ENCODE data around the gene CNTN4. TPM values are rescaled to one million over a fixed set of nuclear protein-coding genes. Genes with fewer than 3 reads are reported as not detected.
"Not testable (repeated sequence)": the region's sequence is repeated elsewhere in the genome, so short reads cannot be mapped to it uniquely, and the experiment has no call there.

CNTN4 gene
- 100 to 1,000 TPM in 1 of 4 donors, 10 to 100 TPM in 3; 28.0 to 123 (median 36.4) TPM for polyA plus RNA-seq (ENCODE audit: insufficient read length in 4 of 4)

DNA sequence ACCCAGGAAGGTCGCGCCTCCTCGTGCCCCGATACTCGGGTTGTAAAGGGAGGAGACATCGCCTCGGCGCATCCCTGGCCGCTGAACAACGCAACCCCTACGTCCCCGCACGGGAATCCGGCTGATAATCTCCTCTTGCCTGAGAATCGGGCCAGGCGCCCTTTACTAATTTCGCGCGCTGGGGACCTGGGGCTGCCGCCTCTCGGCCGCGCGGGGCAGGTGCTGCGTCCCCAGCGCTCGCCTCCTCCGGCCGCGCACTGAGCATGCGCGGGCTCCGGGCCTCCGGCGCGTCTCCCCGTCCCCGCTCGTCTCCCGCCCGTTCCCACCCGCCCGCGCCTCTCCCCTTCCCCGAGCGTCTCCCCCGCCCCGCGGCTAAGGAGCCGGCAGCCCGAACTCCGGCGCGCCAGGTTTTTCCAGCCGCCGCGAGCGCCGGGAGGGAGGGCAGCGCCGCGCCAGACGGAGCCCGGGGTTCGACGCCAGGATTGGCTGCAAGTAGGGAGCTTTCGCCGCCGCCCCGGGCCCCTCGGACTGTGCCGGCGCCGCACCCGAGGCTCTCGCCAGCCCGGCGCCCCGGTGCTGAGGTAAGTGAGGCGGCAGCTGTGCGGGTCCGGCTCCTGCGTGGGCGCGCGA, at the start of gene CNTN4:
TSS of gene CNTN4 (plus strand) at position 469 of the 630 bp plus-strand sequence.
- DNase-seq (ENCODE audit: low read depth in 4 of 4, low spot score in 3 of 4) = peak; percentile 76 to 89 (median 84)

DNA sequence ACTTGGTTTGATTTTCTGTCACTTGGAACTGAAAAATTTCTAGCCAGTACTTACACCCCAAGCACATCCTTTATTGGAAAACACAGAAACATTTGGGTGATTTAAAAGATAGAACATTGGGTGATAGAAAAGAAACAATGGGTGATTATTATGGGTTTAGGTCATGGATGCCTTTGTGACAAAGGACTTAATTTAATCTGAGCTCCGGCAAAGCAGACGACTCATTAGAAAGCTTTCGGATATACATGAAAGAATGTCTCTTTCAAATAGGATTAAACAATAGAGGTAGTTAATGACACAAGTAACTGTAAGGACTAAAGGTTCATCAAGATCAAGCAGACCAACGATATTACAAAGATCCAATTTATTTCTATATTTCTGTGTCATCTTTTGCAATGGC, 37.3 kb upstream of the CNTN4 start:
- no peak for DNase-seq (ENCODE audit: low read depth in 4 of 4, low spot score in 3 of 4)

DNA sequence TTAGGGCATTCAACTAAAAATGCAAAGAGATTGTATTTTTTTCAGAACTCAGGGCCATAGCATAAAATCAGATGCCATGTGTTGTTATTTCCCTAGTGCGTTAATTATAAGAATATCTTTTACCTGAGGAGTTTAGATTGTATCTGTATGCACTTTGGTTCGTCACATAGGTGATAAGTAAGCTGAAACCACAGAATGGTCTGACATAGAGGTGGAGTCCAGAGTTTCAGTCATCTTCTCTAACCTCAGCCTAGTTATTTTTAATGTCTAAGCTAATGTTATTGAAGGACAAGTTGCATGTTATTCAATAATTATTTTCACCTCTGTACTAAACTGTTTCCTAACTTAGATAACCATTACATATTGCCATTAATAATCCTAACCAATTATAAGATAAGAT, 27.1 kb upstream of the CNTN4 start:
- DNase-seq (ENCODE audit: low read depth in 4 of 4, low spot score in 3 of 4) = no peak

DNA sequence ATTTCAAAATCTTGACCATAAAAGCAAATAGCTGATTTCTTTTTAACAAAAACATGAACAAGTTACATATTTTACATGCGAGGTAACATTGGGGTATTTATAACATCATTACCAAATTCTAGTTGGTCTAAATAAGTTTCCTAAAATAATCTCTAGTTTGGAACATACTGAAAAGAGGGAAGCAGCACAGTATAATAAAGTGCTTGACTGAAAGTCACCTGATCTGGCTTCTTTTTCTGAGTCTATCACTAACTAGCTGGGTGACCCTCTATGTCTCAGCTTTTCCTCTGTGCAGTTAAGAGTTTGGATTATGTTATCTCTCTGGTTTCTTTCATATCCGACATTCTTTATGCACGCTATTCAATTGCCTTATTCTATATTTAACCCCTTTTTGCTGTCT, 19.8 kb upstream of the CNTN4 start:
- DNase-seq (ENCODE audit: low read depth in 4 of 4, low spot score in 3 of 4) = no peak

DNA sequence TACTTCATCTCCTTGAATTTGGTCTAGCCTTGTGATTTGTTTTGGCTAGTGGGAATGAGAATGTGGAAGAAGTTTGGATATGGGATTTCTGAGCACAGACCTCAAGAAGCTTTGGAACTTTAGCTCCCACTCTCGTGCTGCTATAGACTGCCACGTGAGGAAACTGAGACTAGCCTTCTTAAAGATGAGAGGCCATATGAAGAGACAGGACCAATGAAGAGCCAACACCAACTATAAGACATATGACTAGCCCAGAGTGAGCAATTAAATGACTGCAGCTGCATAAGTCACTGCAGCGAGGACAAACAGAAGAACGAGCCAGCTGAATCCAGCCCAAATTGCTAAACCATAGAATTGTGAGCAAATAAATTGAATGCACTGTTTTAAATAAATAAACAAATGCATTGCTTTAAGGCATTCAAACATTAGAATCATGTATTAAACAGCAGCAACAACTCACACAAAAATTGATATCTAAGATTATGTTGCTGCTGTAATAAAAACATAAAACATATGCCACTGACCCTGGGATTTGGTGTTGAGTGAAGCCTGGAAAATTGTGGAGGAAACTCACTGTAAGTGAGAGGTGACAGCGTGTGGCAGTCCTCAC, 15.7 kb upstream of the CNTN4 start:
- no peak for DNase-seq (ENCODE audit: low read depth in 4 of 4, low spot score in 3 of 4)

DNA sequence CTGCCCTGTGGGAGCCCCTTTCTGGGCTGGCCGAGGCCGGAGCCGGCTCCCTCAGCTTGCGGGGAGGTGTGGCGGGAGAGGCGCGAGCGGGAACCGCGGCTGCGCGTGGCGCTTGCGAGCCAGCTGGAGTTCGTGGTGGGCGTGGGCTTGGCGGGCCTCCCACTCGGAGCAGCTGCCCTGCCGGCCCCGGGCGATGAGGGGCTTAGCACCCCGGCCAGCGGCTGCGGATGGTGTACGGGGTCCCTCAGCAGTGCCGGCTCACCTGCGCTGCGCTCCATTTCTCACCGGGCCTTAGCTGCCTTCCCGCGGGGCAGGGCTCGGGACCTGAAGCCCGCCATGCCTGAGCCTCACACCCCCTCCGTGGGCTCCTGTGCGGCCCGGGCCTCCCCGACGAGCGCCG, 15.1 kb upstream of the CNTN4 start:
- DNase-seq (ENCODE audit: low read depth in 4 of 4, low spot score in 3 of 4) = not testable (repeated sequence)

DNA sequence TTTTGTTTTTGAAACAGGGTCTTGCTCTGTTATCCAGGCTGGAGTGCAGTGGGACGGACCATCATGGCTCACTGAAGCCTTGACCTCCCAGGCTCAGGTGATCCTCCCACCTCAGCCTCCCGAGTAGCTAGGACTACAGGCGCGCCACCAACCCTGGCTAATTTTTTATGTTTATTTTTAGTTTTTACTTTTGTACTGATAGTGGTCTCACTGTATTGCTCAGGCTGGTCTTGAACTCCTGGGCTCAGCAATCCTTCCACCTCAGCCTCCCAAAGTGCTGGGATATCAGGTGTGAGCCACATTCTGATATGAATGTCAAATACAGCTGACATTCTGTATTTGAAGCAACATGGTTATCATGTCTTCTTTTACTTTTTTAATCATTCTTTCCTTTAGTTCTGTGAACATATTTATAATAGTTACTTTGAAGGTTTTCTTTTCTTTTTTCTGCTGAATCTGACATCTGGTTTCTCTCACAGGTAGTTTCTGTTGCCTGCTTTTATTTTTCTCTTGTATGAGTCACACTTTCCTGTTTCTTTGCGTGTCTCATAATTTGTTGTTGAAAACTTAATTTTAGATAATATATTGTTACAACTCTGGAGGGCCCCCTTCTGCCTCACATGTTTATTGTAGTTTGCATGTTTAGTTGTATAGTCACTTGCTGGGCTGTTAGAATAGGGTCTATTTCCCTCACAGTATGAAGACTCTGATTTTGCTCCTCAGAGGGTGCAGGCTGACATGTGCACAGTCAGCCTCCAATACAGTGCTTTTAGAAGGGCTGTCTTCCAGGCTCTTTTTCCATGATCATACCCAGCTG, 8.4 kb upstream of the CNTN4 start:
- DNase-seq (ENCODE audit: low read depth in 4 of 4, low spot score in 3 of 4) = no peak

DNA sequence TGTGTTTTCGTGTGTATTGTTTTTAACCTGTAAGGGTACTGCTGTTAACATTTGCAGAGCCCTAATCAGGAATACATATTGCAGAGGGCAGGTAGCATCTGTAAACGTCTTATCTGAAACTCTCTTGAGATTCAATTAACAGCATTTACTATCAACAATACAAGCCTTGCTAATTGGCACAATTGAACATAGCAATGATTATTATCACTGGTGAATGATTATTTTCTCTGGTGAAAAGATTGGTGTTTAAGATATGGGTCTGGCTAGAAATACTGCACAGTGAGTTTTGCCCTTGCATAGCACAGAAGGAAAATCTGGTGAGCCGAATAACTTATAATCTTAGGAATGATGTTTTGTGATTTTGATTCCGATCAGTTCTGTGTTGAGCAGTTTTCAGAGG, 5.9 kb upstream of the CNTN4 start:
- no peak for DNase-seq (ENCODE audit: low read depth in 4 of 4, low spot score in 3 of 4)

DNA sequence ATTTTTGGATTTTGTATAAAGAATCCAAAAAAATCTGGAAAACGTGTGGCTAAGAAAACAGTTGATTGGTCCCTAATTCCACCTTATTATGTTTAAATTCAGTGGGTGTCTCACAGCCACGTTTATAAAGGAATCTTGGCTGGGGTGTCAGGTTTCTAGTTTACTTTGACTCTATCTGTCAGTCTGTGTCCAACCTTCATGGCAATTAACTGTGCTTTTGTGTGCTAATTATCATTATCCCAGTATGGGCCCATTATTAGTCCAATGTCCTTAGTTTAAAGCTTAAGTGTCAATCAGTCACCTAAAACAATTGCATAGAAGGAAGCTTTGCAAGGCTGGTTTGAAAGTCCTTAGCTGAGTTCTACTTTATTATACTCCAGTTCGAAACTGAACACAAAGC, 3.7 kb upstream of the CNTN4 start:
- no peak for DNase-seq (ENCODE audit: low read depth in 4 of 4, low spot score in 3 of 4)

DNA sequence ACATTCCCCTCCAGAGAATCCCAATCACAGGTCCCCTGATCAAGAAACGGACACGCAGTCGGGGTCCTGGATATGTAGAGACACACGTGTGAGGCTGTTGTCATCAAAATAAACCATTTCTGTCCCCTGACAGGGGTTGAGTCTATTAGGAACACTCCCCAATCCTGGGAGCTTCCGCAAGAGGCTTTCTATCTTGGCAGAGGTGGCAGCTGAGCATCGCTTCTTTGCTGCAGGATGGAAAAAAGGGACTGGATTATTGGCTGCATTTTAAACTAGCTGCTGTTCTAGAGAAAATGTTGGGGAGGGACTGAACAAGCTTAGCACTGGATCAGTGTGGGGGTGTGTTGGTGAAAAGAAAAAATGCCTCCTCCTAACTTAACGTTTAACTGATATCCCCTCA, 2.5 kb upstream of the CNTN4 start:
- no peak for DNase-seq (ENCODE audit: low read depth in 4 of 4, low spot score in 3 of 4)

DNA sequence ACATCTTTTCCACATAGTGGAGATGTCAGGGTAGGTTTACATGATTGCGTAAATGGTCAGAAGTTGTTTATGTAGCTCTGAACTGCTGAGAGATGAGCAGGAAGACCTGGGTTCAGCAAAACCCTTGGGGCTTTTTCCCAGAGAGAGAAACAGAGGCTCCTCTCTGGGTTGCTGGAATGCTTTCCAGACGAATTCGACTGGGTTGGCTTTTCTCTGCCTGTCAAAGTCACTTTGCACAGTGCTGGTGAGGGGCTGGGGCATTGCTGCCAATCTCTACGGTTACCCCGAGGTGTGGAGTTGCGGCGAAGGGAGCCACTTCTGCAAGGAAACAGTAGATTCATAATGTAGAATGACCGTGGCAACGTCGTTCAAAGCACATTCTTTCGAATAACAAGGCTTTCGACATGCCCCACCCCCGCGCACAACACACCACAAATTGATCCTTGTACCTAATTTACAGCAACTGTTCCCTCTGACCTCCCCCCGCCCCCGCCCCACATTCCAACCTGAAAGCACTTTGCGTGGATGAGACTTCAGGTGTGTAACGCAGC, 950 bp upstream of the CNTN4 start:
- no peak for DNase-seq (ENCODE audit: low read depth in 4 of 4, low spot score in 3 of 4)

DNA sequence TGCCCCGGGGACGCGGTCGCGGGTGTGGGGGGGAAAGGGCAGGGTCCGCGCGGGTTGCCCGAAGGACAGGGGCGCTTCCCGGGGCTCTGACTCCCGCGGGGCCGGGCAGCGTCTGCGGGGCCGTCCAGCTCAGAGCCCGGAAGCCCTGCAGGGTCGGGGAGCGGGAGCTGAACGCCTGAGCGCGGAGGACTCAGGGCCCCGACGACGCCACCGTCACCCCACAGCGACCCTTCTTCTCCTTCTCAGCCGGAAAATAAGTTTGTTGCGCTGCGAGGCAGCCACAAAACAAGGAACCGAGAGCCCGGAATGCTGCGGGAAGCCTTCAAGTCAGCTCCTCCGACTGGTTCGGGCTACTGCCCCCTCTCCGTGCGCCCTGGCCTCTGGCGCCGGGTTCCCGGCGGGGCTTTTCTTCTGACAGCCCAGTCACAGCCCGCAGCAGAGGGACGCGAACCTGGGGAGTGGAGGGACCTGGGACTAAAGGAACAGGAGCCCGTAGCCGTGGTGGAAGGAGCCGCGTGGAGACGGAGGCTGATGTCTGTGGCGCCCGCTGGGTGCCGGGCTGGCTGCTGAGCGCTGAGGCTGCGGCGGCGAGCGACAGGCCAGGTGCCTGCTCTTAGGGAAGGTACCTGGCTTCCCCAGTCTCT, 484 bp downstream of the CNTN4 start:
- peak in 2 of 4 donors; percentile 38 to 41 for DNase-seq (ENCODE audit: low read depth in 4 of 4, low spot score in 3 of 4)

DNA sequence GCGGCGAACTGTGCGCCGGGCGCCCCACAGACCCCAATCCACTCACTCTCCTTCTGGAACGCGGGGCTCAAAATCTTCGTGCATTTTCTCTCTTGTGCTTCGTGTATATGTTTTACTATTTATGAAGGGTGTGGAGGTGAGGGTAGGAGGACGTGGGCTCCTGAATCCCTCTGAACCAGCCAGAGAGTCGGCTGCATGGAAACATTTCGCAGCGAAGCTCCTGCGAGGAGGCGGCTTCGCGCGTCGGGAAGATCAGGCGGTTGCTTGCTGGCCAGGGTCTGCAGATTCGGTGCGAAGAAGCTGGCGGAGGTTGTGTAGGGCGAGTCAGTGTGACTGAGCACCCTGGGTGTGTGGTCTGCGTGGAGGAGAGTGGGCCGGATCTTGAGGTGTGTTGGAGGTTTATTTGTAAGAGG, 1.1 kb downstream of the CNTN4 start:
- peak in 1 of 4 donors; percentile 31 for DNase-seq (ENCODE audit: low read depth in 4 of 4, low spot score in 3 of 4)

DNA sequence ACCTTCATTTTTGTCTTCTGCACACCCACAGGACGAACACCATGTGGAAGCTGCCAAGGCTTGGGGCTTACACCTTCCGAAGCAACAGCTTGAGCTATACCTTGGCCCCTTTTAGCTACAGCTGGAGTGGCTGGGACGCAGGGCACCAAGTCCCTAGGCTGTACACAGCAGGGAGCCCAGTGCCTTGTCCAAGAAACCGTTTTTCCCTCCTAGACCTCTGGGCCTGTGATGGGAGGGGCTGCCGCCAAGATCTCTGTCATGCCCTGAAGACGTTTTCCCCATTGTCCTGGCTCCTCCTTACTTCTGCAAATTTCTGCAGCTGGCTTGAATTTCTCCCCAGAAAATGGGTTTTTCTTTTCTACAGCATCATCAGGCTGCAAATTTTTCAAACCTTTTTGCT, 7.8 kb downstream of the CNTN4 start:
- no peak for DNase-seq (ENCODE audit: low read depth in 4 of 4, low spot score in 3 of 4)

DNA sequence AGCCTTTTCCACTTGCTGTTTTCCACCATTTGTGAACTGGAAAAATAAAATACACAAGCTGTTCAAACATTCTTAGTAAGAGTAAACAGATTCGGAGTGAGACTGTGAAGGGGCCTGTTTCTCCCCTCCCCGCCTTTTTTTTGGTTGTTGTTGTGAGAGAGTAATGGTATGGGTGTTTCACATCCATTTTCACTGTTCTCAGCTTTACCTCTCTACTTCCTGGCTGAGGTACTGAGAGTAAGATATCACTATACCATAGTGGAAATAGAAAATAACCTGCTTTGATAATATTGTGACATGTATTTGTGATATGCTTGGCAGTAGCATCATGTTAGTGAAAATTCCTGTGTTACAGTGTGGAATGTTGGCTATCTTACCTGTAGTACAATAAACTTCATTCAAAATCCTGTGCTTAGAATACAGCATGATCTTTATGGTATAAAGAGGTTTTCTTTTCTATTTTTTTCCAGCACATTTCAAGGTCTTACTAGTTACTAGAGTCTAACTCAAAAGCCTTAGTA, 12.0 kb downstream of the CNTN4 start:
- no peak for DNase-seq (ENCODE audit: low read depth in 4 of 4, low spot score in 3 of 4)

DNA sequence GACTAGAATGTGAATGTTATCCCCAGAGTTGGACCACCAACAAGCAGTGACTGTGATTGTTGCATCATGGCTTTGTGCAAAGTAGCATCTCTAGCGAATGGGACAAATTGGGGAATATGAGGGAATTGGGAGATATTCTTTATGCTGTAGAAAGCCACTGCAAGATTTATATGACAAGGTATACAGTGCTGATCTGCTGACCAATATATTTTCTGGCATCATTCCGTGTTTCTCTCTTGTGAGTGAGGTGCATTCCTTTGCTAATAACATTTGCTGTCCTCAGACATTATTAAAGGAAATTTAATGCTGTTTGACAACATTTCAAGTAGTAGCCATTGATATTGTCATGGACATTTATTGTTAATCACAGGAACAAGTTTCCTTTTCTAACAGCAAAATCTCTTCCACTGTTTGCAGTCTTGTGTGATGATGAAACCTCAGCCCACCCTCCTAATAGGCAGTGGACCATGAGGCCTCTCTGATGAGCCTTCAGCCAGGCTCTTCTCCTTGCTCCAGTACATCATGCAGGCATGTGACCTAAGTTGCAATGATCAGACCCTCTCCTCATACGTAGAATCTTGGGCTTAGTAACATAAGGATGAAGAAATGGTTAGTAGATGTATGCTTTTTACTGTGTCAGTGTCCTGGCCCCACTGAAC, 16.1 kb downstream of the CNTN4 start:
- DNase-seq (ENCODE audit: low read depth in 4 of 4, low spot score in 3 of 4) = no peak

DNA sequence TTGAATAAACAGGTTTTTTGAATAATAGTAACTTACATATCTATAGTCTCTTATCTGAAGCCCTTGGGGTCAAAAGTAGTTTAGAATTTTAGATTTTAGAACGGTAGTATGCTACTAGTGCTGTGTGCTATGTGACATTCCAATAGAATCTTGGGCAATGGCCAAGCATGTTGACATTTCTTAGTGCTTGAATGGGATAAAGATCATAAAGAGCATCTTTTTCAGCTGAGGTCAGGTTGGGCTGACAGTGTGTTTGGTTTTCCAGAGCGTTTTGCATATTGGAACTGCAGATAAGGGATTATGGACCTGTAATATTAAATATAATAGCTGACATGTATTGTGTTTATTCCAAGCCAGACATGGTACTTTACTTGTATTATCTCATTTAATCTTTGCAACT, 32.1 kb downstream of the CNTN4 start:
- no peak for DNase-seq (ENCODE audit: low read depth in 4 of 4, low spot score in 3 of 4)

DNA sequence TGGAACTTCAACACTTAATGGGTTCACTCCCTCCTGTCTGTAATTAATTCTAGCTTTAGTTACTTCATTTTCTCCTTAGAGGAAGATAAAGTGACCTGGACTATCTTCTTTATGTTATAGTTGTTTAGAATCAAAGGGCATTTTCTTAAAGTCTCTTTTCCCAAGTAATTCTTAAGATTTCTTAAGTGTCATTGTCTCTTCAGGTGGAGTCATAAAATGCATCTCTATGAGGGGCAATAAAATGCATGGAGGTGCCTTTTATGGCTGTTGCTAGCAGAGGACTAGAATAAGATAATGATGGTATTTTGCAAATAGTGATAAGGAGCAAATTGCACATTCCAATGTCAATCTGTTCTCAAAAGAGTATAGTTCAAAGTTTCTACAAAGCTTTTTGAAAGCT, 34.5 kb downstream of the CNTN4 start:
- no peak for DNase-seq (ENCODE audit: low read depth in 4 of 4, low spot score in 3 of 4)

DNA sequence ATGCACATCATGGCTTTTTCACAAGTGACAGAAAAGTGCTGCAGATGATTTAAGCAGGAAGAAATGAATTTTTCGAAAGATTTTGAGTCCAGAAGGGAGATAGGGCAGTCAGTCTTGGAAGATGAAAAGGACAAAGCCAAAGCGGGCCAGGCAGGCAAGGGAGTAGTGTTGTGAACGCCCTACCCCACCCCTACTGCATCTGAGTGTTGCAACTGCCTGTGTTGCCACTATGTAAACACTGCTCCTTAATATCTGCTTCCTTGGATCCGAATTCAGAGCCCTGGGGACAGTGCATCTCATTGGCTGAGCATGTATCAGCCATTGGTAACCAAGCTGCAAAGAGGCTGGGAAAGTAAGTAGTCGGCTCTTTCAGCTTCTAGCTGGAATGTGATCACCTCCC, 39.0 kb downstream of the CNTN4 start:
- DNase-seq (ENCODE audit: low read depth in 4 of 4, low spot score in 3 of 4) = no peak

DNA sequence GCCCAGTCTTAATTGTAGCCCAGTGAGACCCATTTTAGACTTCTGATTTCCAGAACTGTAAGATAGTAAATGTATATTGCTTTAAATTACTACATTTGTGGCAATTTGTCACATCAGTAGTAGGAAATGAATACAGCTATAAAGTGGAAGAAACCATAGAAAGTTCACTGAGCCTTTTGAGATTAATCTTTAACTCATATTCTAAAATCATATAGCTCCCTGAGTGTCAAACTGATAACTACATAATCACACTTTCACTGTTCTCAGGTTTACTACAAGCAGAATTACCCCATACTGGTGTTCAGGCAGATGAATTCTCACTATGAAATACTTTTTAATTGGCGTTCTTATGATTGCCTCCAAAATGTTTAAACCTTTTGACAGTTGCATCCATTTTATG, 42.8 kb downstream of the CNTN4 start:
- no peak for DNase-seq (ENCODE audit: low read depth in 4 of 4, low spot score in 3 of 4)

Measured in left renal pelvis (tissue), 4 donors.